Liver (tissue), 9 donors: Measurements from ENCODE around the gene PC. TPM values are rescaled to one million over a fixed set of nuclear protein-coding genes. Genes with fewer than 3 reads are reported as not detected.
"Not testable (repeated sequence)": the region's sequence is repeated elsewhere in the genome, so short reads cannot be mapped to it uniquely, and the experiment has no call there.

ENCODE experiments used
- DNase-seq: peaks from one replicate; pipeline ENCODE4 v3.0.0-alpha.2; 2017; ENCODE audit warnings: low spot score
- H3K27ac ChIP-seq, 2 donors: one replicate each; pipeline ENCODE4 v1.7.0; 2013; ENCODE audit warnings: inconsistent platforms in 2 of 2, low read length in 2 of 2, control low read depth in 1 of 2, low read depth in 1 of 2, mild to moderate bottlenecking in 1 of 2
- H3K27me3 ChIP-seq, 4 donors: one replicate each; pipeline versions ENCODE4 v1.6.1 to v1.7.0; 2013; ENCODE audit warnings: low read length in 3 of 4, inconsistent platforms in 1 of 4, mild to moderate bottlenecking in 1 of 4, moderate library complexity in 1 of 4; ENCODE audit not compliant: control insufficient read depth in 4 of 4, insufficient read depth in 4 of 4
- H3K36me3 ChIP-seq, 4 donors: one replicate each; pipeline versions ENCODE4 v1.6.1 to v1.7.0; 2013; ENCODE audit warnings: low read length in 3 of 4, mild to moderate bottlenecking in 3 of 4, low read depth in 1 of 4, moderate library complexity in 1 of 4; ENCODE audit not compliant: control insufficient read depth in 4 of 4, insufficient read depth in 3 of 4
- H3K4me1 ChIP-seq, 4 donors: one replicate each; pipeline versions ENCODE4 v1.6.1 to v1.7.0; 2013; ENCODE audit warnings: low read length in 3 of 4, mild to moderate bottlenecking in 3 of 4, moderate library complexity in 1 of 4; ENCODE audit not compliant: control insufficient read depth in 4 of 4, insufficient read depth in 4 of 4
- H3K4me3 ChIP-seq, 3 donors: one replicate each; pipeline versions ENCODE4 v1.6.1 to v1.7.0; 2013; ENCODE audit warnings: low read length in 3 of 3, control low read depth in 1 of 3, low read depth in 1 of 3, mild to moderate bottlenecking in 1 of 3
- H3K9ac ChIP-seq, 2 donors: one replicate each; pipeline ENCODE4 v1.7.0; 2013; ENCODE audit warnings: low read length in 2 of 2, mild to moderate bottlenecking in 2 of 2, moderate library complexity in 2 of 2, control low read depth in 1 of 2, low read depth in 1 of 2
- H3K9me3 ChIP-seq, 4 donors: one replicate each; pipeline versions ENCODE4 v1.6.1 to v1.7.0; 2013; ENCODE audit warnings: low read length in 3 of 4; ENCODE audit not compliant: control insufficient read depth in 4 of 4
- ATF3 ChIP-seq: IDR thresholded peaks from 2 replicates; pipeline ENCODE4 v1.6.1; 2016; ENCODE audit warnings: antibody characterized with exemption
- CTCF ChIP-seq: fragments of 150-350 bp; IDR thresholded peaks from 2 replicates; pipeline ENCODE4 v1.5.1; 2017; ENCODE audit warnings: improper control_type of control experiment, low read depth, low read length; ENCODE audit not compliant: missing input control
- FOXA1 ChIP-seq: IDR thresholded peaks from 2 replicates; pipeline ENCODE4 v1.6.1; 2016; ENCODE audit warnings: antibody characterized with exemption
- FOXA2 ChIP-seq: IDR thresholded peaks from 2 replicates; pipeline ENCODE4 v1.6.1; 2016; ENCODE audit warnings: antibody characterized with exemption
- HNF4A ChIP-seq, 2 donors: conservative IDR thresholded peaks; 2 replicates each; pipeline ENCODE4 v1.6.1; 2016; ENCODE audit warnings: antibody characterized with exemption in 2 of 2, mild to moderate bottlenecking in 2 of 2
- HNF4G ChIP-seq: IDR thresholded peaks from 2 replicates; pipeline ENCODE4 v1.6.1; 2016; ENCODE audit warnings: antibody characterized with exemption
- JUND ChIP-seq, 2 donors: IDR thresholded peaks; 2 replicates each; pipeline ENCODE4 v1.6.1; 2016; ENCODE audit warnings: antibody characterized with exemption in 2 of 2
- MAX ChIP-seq: IDR thresholded peaks from 2 replicates; pipeline ENCODE4 v1.6.1; 2016; ENCODE audit warnings: antibody characterized with exemption
- NR2F2 ChIP-seq: IDR thresholded peaks from 2 replicates; pipeline ENCODE4 v1.6.1; 2016; ENCODE audit warnings: antibody characterized with exemption
- RAD21 ChIP-seq, 2 donors: IDR thresholded peaks; 2 replicates each; pipeline ENCODE4 v1.6.1; 2016; ENCODE audit warnings: antibody characterized with exemption in 2 of 2, mild to moderate bottlenecking in 2 of 2
- REST ChIP-seq: IDR thresholded peaks from 2 replicates; pipeline ENCODE4 v1.6.1; 2016; ENCODE audit warnings: antibody characterized with exemption, mild to moderate bottlenecking
- RXRA ChIP-seq, 2 donors: IDR thresholded peaks; 2 replicates each; pipeline ENCODE4 v1.6.1; 2017 to 2018; ENCODE audit warnings: antibody characterized with exemption in 2 of 2, mild to moderate bottlenecking in 1 of 2
- SP1 ChIP-seq: IDR thresholded peaks from 2 replicates; pipeline ENCODE4 v1.6.1; 2018; ENCODE audit warnings: antibody characterized with exemption, mild to moderate bottlenecking
- YY1 ChIP-seq: IDR thresholded peaks from 2 replicates; pipeline ENCODE4 v1.6.1; 2016; ENCODE audit warnings: antibody characterized with exemption, mild to moderate bottlenecking
- ZBTB33 ChIP-seq: IDR thresholded peaks from 2 replicates; pipeline ENCODE4 v1.6.1; 2016; ENCODE audit warnings: antibody characterized with exemption
- WGBS: extraction: QIAGEN DNeasy Blood & Tissue Kit; methylation state at CpG from one replicate; pipeline ENCODE4 v1.1.7; 2013; 5-methylcytosine and 5-hydroxymethylcytosine counted together
- polyA plus RNA-seq, 2 donors: library from polyadenylated mRNA; stranded (reverse) in 1 of 2; unstranded in 1 of 2; fragments of 200-250 nt in 1 of 2; fragments of >200 nt in 1 of 2; fragmentation: Nextera tagmentation in 1 of 2; extraction: Ambion mirVana in 1 of 2; gene quantifications; one replicate each; pipeline versions ENCODE4 v1.2.1 to v1.2.3, GENCODE V29; 2013 to 2015
- total RNA-seq, 2 donors: library from RNA; depleted of rRNA; stranded (reverse); fragments of >200 nt; gene quantifications; one replicate each; pipeline ENCODE4 v1.2.3, GENCODE V29; 2014
- donor health status: healthy.
- donor health status: healthy.
- donor health status: healthy.
- donor health status: healthy.
- donor health status: healthy.

Gene PC
- total and polyA plus RNA-seq, 4 donors, result 144 to 583 (median 296) TPM

- TF ChIP-seq RXRA (IDR thresholded peaks at IDR 0.05) (no peak), CTCF (no peak), REST (no peak), RAD21 (IDR thresholded peaks at IDR 0.05) (no peak), FOXA2 (no peak), FOXA1 (no peak), MAX (no peak), HNF4A (conservative IDR thresholded peaks at IDR 0.05) (no peak), ATF3 (no peak), ZBTB33 (no peak), YY1 (no peak), HNF4G (no peak), SP1 (no peak), NR2F2 (no peak), JUND (IDR thresholded peaks at IDR 0.05) (no peak)
- no peak for DNase-seq
- Histone ChIP-seq H3K9me3 (no peaks in the 10 kb centered on the region), H3K27ac (no peak overlapping the region), H3K27me3 (no peaks in the 10 kb centered on the region), H3K36me3 (no peaks in the 10 kb centered on the region), H3K4me3 (no peak overlapping the region), H3K9ac (no peak overlapping the region), H3K4me1 (peaks cover 5 to 38% (median 23%) of the 10 kb centered on the region in 4 donors)
- WGBS, result 81% methylated on average over 14 of the region's 14 CpGs
These were observed 48.1 kb upstream of the PC start for GRCh38 chr11:67006029-67006884.

GRCh38 chr11:67005200-67005599 lies 47.0 kb upstream of the PC start:
- WGBS, result 97% methylated on average over 8 of the region's 8 CpGs
- not testable (repeated sequence) for H3K27ac ChIP-seq, H3K9ac ChIP-seq, H3K27me3 ChIP-seq, H3K9me3 ChIP-seq, H3K4me3 ChIP-seq, DNase-seq, H3K36me3 ChIP-seq
- H3K4me1 ChIP-seq, result peaks cover 5 to 38% (median 22%) of the 10 kb centered on the region in 4 donors
